Gastroesophageal sphincter (tissue), 4 donors: ENCODE measurements around the gene DPEP3. TPM values are rescaled to one million over a fixed set of nuclear protein-coding genes. Genes with fewer than 3 reads are reported as not detected.
A peak's percentile ranks its signal among the peaks of the same experiment; 100 is the strongest.

Experiments
- ATAC-seq: fragments of 150-250 bp; one replicate; pipeline ENCODE4 v1.9.1; 2016; ENCODE audit warnings: mild to moderate bottlenecking, moderate library complexity
- H3K27ac ChIP-seq, 4 donors: fragments of 200-600 bp; sonication (generic) in 3 of 4; 1 replicate in 3 of 4; 2 replicates in 1 of 4; pipeline ENCODE4 v1.5.1; 2016 to 2019
- H3K27me3 ChIP-seq: fragments of 200-600 bp; sonication (generic); one replicate; pipeline ENCODE4 v1.5.1; 2019
- H3K36me3 ChIP-seq, 2 donors: fragments of 200-600 bp; sonication (generic); one replicate each; pipeline ENCODE4 v1.5.1; 2019; ENCODE audit warnings: control low read depth in 1 of 2
- H3K4me1 ChIP-seq, 3 donors: fragments of 200-600 bp; sonication (generic); 1 replicate in 2 of 3; 2 replicates in 1 of 3; pipeline ENCODE4 v1.5.1; 2016 to 2019; ENCODE audit warnings: control low read depth in 2 of 3
- H3K4me3 ChIP-seq, 2 donors: fragments of 200-600 bp; sonication (generic); one replicate each; pipeline ENCODE4 v1.5.1; 2019; ENCODE audit warnings: mild to moderate bottlenecking in 1 of 2, moderate library complexity in 1 of 2
- H3K9me3 ChIP-seq, 3 donors: fragments of 200-600 bp; sonication (generic); one replicate each; pipeline ENCODE4 v1.5.1; 2017 to 2019; ENCODE audit warnings: control low read depth in 2 of 3
- EP300 ChIP-seq: sonication (generic); formaldehyde crosslinking; IDR thresholded peaks from one replicate; pipeline ENCODE4 v1.6.1; 2017; ENCODE audit warnings: antibody characterized with exemption, mild to moderate bottlenecking
- POLR2A ChIP-seq, 2 donors: fragments of 450-650 bp; IDR thresholded peaks; one replicate each; pipeline ENCODE4 v1.6.1; 2017; ENCODE audit warnings: antibody characterized with exemption in 2 of 2, mild to moderate bottlenecking in 2 of 2, moderate library complexity in 1 of 2
- POLR2AphosphoS5 ChIP-seq: sonication (generic); formaldehyde crosslinking; IDR thresholded peaks from one replicate; pipeline ENCODE4 v1.6.1; 2017; ENCODE audit warnings: antibody characterized with exemption
- WGBS, 2 donors: methylation state at CpG; one replicate each; pipeline ENCODE4 v1.1.5; 2018; ENCODE audit warnings: low coverage in 1 of 2; 5-methylcytosine and 5-hydroxymethylcytosine counted together
- total RNA-seq, 4 donors: library from RNA; depleted of rRNA; stranded (reverse); fragments of >200 nt; gene quantifications; one replicate each; pipeline ENCODE4 v1.1.0, GENCODE V29; 2016
- TF ChIP-seq, protein P1 (sequence below), 4 experiments: fragments of 200-600 bp in 2 of 4; fragments of 450-650 bp in 2 of 4; sonication (generic) in 1 of 4; IDR thresholded peaks; one replicate each; pipeline ENCODE4 v1.5.1; 2017 to 2019; ENCODE audit warnings: antibody characterized with exemption in 4 of 4, mild to moderate bottlenecking in 2 of 4, moderate library complexity in 2 of 4

The DPEP3 gene
- total RNA-seq, 4 donors from 2014 or later, result 1.4 TPM; not detected in 3

DNA sequence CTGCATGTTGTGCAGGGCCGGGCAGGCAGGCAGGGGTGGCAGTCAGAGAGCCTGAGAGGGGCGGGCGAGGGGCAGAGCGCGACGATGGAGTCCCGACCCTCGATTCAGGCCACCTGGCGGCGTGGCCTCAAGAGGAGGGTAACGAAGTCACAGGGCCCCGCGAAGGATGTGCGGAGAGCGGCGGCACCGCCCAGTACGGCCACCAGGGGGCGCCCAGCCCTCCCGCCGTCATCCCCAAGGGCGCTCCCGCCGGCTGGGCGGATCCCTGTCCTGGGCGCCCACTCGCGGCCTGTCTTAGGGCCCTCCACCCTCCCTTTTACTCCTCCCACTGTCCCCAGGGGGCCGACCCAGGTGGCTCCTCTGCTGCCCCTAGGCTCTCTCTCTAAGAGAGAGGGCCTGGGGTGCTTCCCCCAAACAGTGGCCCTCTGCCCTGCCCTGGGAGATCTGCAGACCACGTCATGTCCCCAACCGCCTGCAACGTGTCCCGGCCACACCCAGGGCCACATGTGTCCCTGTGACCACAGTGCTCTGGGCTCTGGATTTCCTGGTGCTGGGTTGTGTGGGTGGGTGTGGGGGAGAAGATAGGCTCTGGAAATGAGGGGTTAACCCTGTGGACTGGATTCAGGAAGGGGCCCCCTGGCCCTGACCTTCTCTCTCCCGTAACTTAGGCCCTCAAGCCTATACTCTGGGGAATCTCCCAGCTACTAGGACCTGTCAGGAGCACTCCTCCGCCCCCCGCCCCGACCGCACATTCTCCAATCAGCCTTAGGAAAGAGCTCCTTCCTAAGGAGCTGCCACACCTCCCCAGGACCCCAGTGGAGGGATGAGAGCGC lies 13.1 kb upstream of the DPEP3 start:
- peak overlapping the region in 3 of 4 donors; percentile 53 to 78 (median 70) for H3K27ac ChIP-seq
- H3K4me3 ChIP-seq, result peak overlapping the region; percentile 4 to 40
- 0 to 40% methylated on average over 1 to 17 of the region's 39 CpGs for WGBS, 2 donors

GRCh38 chr16:67992661-67993206 lies 12.4 kb upstream of the DPEP3 start:
- Histone ChIP-seq H3K9me3 (no peaks in the 10 kb centered on the region), H3K27me3 (no peaks in the 10 kb centered on the region), H3K27ac (peak overlapping the region in 3 of 4 donors; percentile 53 to 78 (median 70)), H3K4me1 (peaks cover 0 to 17% (median 10%) of the 10 kb centered on the region in 3 donors), H3K36me3 (no peaks in the 10 kb centered on the region), H3K4me3 (no peak overlapping the region)
- 75 to 83% methylated on average over 2 of the region's 20 CpGs for WGBS, 2 donors
- TF ChIP-seq POLR2AphosphoS5, result no peak
- no peak for TF ChIP-seq POLR2A (IDR thresholded peaks at IDR 0.05)
- TF ChIP-seq EP300, result no peak
- no peak for ATAC-seq

More for the DNA sequence above, 13.1 kb upstream of the DPEP3 start:
- Histone ChIP-seq H3K27me3 (no peaks in the 10 kb centered on the region), H3K4me1 (peaks cover 0 to 17% (median 10%) of the 10 kb centered on the region in 3 donors), H3K9me3 (no peaks in the 10 kb centered on the region), H3K36me3 (no peaks in the 10 kb centered on the region)
- ATAC-seq, result peak; percentile 89
- TF ChIP-seq EP300, result no peak
- TF ChIP-seq POLR2A (IDR thresholded peaks at IDR 0.05), result peak in 1 of 2 donors; percentile 24
- TF ChIP-seq, protein P1, sequence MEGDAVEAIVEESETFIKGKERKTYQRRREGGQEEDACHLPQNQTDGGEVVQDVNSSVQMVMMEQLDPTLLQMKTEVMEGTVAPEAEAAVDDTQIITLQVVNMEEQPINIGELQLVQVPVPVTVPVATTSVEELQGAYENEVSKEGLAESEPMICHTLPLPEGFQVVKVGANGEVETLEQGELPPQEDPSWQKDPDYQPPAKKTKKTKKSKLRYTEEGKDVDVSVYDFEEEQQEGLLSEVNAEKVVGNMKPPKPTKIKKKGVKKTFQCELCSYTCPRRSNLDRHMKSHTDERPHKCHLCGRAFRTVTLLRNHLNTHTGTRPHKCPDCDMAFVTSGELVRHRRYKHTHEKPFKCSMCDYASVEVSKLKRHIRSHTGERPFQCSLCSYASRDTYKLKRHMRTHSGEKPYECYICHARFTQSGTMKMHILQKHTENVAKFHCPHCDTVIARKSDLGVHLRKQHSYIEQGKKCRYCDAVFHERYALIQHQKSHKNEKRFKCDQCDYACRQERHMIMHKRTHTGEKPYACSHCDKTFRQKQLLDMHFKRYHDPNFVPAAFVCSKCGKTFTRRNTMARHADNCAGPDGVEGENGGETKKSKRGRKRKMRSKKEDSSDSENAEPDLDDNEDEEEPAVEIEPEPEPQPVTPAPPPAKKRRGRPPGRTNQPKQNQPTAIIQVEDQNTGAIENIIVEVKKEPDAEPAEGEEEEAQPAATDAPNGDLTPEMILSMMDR (IDR thresholded peaks at IDR 0.05), result peak in 3 of 4 experiments; percentile 96 to 99 (median 98)

- no peaks in the 10 kb centered on the region for H3K9me3 ChIP-seq
- no peak overlapping the region for H3K27ac ChIP-seq
- peaks cover 0 to 24% (median 10%) of the 10 kb centered on the region in 3 donors for H3K4me1 ChIP-seq
- no peak for TF ChIP-seq POLR2AphosphoS5
- TF ChIP-seq, protein P1 (IDR thresholded peaks at IDR 0.05), result no peak
- no peak for TF ChIP-seq EP300
- no peak for TF ChIP-seq POLR2A (IDR thresholded peaks at IDR 0.05)
- no peak overlapping the region for H3K4me3 ChIP-seq
- no peaks in the 10 kb centered on the region for H3K36me3 ChIP-seq
- ATAC-seq, result no peak
- no peaks in the 10 kb centered on the region for H3K27me3 ChIP-seq
- WGBS, 2 donors, result 32 to 89% methylated on average over 1 to 3 of the region's 6 CpGs
Observed at GRCh38 chr16:67990018-67990386, 9.7 kb upstream of the DPEP3 start.

GRCh38 chr16:67989322-67990017 lies 9.2 kb upstream of the DPEP3 start:
- TF ChIP-seq POLR2A (IDR thresholded peaks at IDR 0.05), result no peak
- no peak for TF ChIP-seq EP300
- no peak for TF ChIP-seq POLR2AphosphoS5
- TF ChIP-seq, protein P1 (IDR thresholded peaks at IDR 0.05), result no peak
- ATAC-seq, result no peak
- no peak overlapping the region for H3K27ac ChIP-seq
- no peaks in the 10 kb centered on the region for H3K36me3 ChIP-seq
- peaks cover 0 to 29% (median 10%) of the 10 kb centered on the region in 3 donors for H3K4me1 ChIP-seq
- H3K4me3 ChIP-seq, result no peak overlapping the region
- H3K9me3 ChIP-seq, result no peaks in the 10 kb centered on the region
- 83% methylated on average over 3 of the region's 8 CpGs; no CpG with 5 or more reads in 1 of the 2 donors for WGBS, 2 donors
- H3K27me3 ChIP-seq, result no peaks in the 10 kb centered on the region

GRCh38 chr16:67988675-67989074 lies 8.4 kb upstream of the DPEP3 start:
- Histone ChIP-seq H3K36me3 (no peaks in the 10 kb centered on the region), H3K27ac (no peak overlapping the region), H3K4me1 (peaks cover 0 to 30% (median 8%) of the 10 kb centered on the region in 3 donors), H3K4me3 (no peak overlapping the region), H3K27me3 (no peaks in the 10 kb centered on the region), H3K9me3 (no peaks in the 10 kb centered on the region)
- 68 to 83% methylated on average over 2 to 3 of the region's 3 CpGs for WGBS, 2 donors
- TF ChIP-seq POLR2AphosphoS5 (no peak), POLR2A (IDR thresholded peaks at IDR 0.05) (no peak), EP300 (no peak)
- TF ChIP-seq, protein P1 (IDR thresholded peaks at IDR 0.05), result no peak
- ATAC-seq, result no peak
